Trophoblast cell (in vitro differentiated cells and primary cell): Measurements from ENCODE around the gene CUTC.
A peak's percentile ranks its signal among the peaks of the same experiment; 100 is the strongest.

Experiments used
- DNase-seq, 2 donors: peaks; one replicate each; pipeline ENCODE4 v3.0.0-alpha.2; 2016
- H2AFZ ChIP-seq: 2 replicates; pipeline ENCODE4 v1.6.1; 2013; ENCODE audit warnings: low read length, moderate library complexity, mild to moderate bottlenecking; ENCODE audit not compliant: insufficient read depth, poor library complexity
- H2AK5ac ChIP-seq: 2 replicates; pipeline ENCODE4 v1.6.1; 2013; ENCODE audit warnings: mild to moderate bottlenecking, low read length
- H2BK120ac ChIP-seq: 2 replicates; pipeline ENCODE4 v1.6.1; 2013; ENCODE audit warnings: low read length, mild to moderate bottlenecking, moderate library complexity; ENCODE audit not compliant: insufficient read depth, poor library complexity
- H2BK12ac ChIP-seq: 2 replicates; pipeline ENCODE4 v1.6.1; 2013; ENCODE audit warnings: mild to moderate bottlenecking, low read length, moderate library complexity
- H2BK5ac ChIP-seq: 2 replicates; pipeline ENCODE4 v1.6.1; 2013; ENCODE audit warnings: low read length, low read depth, moderate library complexity, mild to moderate bottlenecking; ENCODE audit not compliant: poor library complexity
- H3K14ac ChIP-seq: 2 replicates; pipeline ENCODE4 v1.6.1; 2013; ENCODE audit warnings: mild to moderate bottlenecking, low read length
- H3K18ac ChIP-seq: 2 replicates; pipeline ENCODE4 v1.6.1; 2013; ENCODE audit warnings: mild to moderate bottlenecking, low read length
- H3K23ac ChIP-seq: 2 replicates; pipeline ENCODE4 v1.6.1; 2013; ENCODE audit warnings: low read length
- H3K27ac ChIP-seq: 2 replicates; pipeline ENCODE4 v1.5.1; 2013; ENCODE audit warnings: low read depth, mild to moderate bottlenecking, inconsistent platforms, low read length, moderate library complexity
- H3K27me3 ChIP-seq: 2 replicates; pipeline ENCODE4 v1.6.1; 2013; ENCODE audit warnings: inconsistent platforms, mild to moderate bottlenecking, low read length, moderate library complexity; ENCODE audit not compliant: insufficient read depth
- H3K36me3 ChIP-seq, 2 experiments: 1 replicate in 1 of 2; 2 replicates in 1 of 2; pipeline ENCODE4 v1.6.1; 2013; ENCODE audit warnings: low read length in 2 of 2, mild to moderate bottlenecking in 2 of 2, moderate library complexity in 1 of 2; ENCODE audit not compliant: insufficient read depth in 2 of 2, control insufficient read depth in 1 of 2
- H3K4ac ChIP-seq: 2 replicates; pipeline ENCODE4 v1.6.1; 2013; ENCODE audit warnings: low read depth, mild to moderate bottlenecking, low read length, moderate library complexity
- H3K4me1 ChIP-seq, 2 experiments: 1 replicate in 1 of 2; 2 replicates in 1 of 2; pipeline ENCODE4 v1.6.1; 2013; ENCODE audit warnings: low read length in 2 of 2, mild to moderate bottlenecking in 2 of 2, moderate library complexity in 1 of 2; ENCODE audit not compliant: insufficient read depth in 2 of 2, control insufficient read depth in 1 of 2
- H3K4me2 ChIP-seq: 2 replicates; pipeline ENCODE4 v1.6.1; 2013; ENCODE audit warnings: inconsistent platforms, mild to moderate bottlenecking, low read length, moderate library complexity
- H3K4me3 ChIP-seq: 2 replicates; pipeline ENCODE4 v1.5.1; 2013; ENCODE audit warnings: mild to moderate bottlenecking, low read depth, low read length, inconsistent platforms
- H3K79me1 ChIP-seq: one replicate; pipeline ENCODE4 v1.6.1; 2013; ENCODE audit warnings: low read length
- H3K79me2 ChIP-seq: 2 replicates; pipeline ENCODE4 v1.6.1; 2013; ENCODE audit warnings: low read length, mild to moderate bottlenecking; ENCODE audit not compliant: control insufficient read depth, insufficient read depth, poor library complexity
- H3K9ac ChIP-seq: 2 replicates; pipeline ENCODE4 v1.6.1; 2013; ENCODE audit warnings: mild to moderate bottlenecking, low read length
- H3K9me3 ChIP-seq: 2 replicates; pipeline ENCODE4 v1.6.1; 2013; ENCODE audit warnings: low read depth, mild to moderate bottlenecking, control low read depth, inconsistent platforms, low read length; ENCODE audit not compliant: insufficient read depth
- H4K12ac ChIP-seq: 2 replicates; pipeline ENCODE4 v1.6.1; 2013; ENCODE audit warnings: low read depth, mild to moderate bottlenecking, low read length, moderate library complexity
- H4K8ac ChIP-seq: 2 replicates; pipeline ENCODE4 v1.6.1; 2013; ENCODE audit warnings: low read depth, mild to moderate bottlenecking, low read length, moderate library complexity
- H4K91ac ChIP-seq: one replicate; pipeline ENCODE4 v1.6.1; 2013; ENCODE audit warnings: low read depth, mild to moderate bottlenecking, low read length, moderate library complexity
- WGBS: extraction: QIAGEN DNeasy Blood & Tissue Kit; methylation state at CpG from one replicate; pipeline ENCODE4 v1.1.7; 2013; ENCODE audit warnings: missing lambda C conversion rate; ENCODE audit not compliant: insufficient read length, insufficient coverage; ENCODE audit errors: extremely low coverage; 5-methylcytosine and 5-hydroxymethylcytosine counted together

CUTC gene

DNA sequence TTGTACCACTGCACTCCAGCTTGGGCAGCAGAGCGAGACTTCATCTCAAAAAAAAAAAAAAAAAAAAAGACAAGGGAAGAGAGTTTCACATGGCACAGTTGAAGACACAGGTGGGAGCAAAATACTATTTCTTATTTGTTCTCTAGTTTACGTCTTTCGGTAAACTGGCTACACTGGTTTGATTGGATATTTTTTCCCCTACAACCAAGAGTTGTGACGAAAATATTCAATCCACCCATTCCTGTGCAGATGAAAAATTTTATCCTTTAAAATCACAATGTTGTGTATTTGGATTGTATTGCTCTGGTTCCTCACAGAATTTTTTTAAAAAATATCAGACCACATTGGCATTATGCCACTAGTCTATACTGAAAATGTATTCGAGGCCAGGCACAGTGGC lies 35.9 kb downstream of the CUTC start:
- no peaks in the 10 kb centered on the region for H3K79me1 ChIP-seq
- H3K27ac ChIP-seq: no peak overlapping the region
- H3K23ac ChIP-seq: no peak overlapping the region
- H2AFZ ChIP-seq: no peak overlapping the region
- no peak overlapping the region for H3K14ac ChIP-seq
- no peaks in the 10 kb centered on the region for H3K79me2 ChIP-seq
- H3K36me3 ChIP-seq: no peaks in the 10 kb centered on the region
- no peak overlapping the region for H2AK5ac ChIP-seq
- no peak overlapping the region for H3K18ac ChIP-seq
- H2BK12ac ChIP-seq: no peak overlapping the region
- H4K12ac ChIP-seq: no peak overlapping the region
- no peak overlapping the region for H4K91ac ChIP-seq
- H3K4ac ChIP-seq: no peak overlapping the region
- no peak overlapping the region for H3K9ac ChIP-seq
- no peaks in the 10 kb centered on the region for H3K4me1 ChIP-seq
- H2BK120ac ChIP-seq: no peak overlapping the region
- no peak overlapping the region for H2BK5ac ChIP-seq
- no peaks in the 10 kb centered on the region for H3K27me3 ChIP-seq
- no peak overlapping the region for H4K8ac ChIP-seq
- H3K9me3 ChIP-seq: no peaks in the 10 kb centered on the region
- no peak overlapping the region for H3K4me2 ChIP-seq
- no CpG with 5 or more reads among the region's 5 CpGs for WGBS
- H3K4me3 ChIP-seq: no peak overlapping the region
- DNase-seq: peak; percentile 33 to 95

DNA sequence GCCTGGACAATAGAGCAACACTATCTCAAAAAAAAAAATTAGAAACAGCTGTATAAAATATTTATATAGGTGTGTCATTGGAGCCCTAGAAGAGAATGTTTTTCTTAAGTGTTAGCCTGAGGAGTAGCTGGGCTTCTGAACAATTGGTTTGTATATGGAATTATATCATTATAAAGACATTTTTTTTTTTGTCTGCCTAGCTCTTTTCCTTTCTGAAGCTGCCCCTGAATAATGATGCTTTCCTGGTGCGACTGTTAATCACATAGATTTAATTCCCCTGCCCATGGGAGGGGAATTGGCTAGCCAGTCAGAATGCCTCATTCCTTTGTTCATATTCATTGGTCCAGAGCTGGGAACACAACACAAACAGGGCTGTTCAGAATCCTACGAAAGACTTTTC lies 36.5 kb downstream of the CUTC start:
- H2BK5ac ChIP-seq: no peak overlapping the region
- no peak overlapping the region for H2AK5ac ChIP-seq
- H3K9me3 ChIP-seq: no peaks in the 10 kb centered on the region
- H2AFZ ChIP-seq: no peak overlapping the region
- H3K36me3 ChIP-seq: no peaks in the 10 kb centered on the region
- no peaks in the 10 kb centered on the region for H3K79me2 ChIP-seq
- WGBS: no CpG with 5 or more reads among the region's 2 CpGs
- no peaks in the 10 kb centered on the region for H3K4me1 ChIP-seq
- H3K4ac ChIP-seq: no peak overlapping the region
- no peak overlapping the region for H3K23ac ChIP-seq
- no peak overlapping the region for H3K27ac ChIP-seq
- no peaks in the 10 kb centered on the region for H3K79me1 ChIP-seq
- H3K4me3 ChIP-seq: no peak overlapping the region
- H3K14ac ChIP-seq: no peak overlapping the region
- H3K4me2 ChIP-seq: no peak overlapping the region
- no peak for DNase-seq
- no peak overlapping the region for H3K9ac ChIP-seq
- no peaks in the 10 kb centered on the region for H3K27me3 ChIP-seq
- H4K91ac ChIP-seq: no peak overlapping the region
- H2BK12ac ChIP-seq: no peak overlapping the region
- H4K12ac ChIP-seq: no peak overlapping the region
- no peak overlapping the region for H4K8ac ChIP-seq
- no peak overlapping the region for H3K18ac ChIP-seq
- no peak overlapping the region for H2BK120ac ChIP-seq

DNA sequence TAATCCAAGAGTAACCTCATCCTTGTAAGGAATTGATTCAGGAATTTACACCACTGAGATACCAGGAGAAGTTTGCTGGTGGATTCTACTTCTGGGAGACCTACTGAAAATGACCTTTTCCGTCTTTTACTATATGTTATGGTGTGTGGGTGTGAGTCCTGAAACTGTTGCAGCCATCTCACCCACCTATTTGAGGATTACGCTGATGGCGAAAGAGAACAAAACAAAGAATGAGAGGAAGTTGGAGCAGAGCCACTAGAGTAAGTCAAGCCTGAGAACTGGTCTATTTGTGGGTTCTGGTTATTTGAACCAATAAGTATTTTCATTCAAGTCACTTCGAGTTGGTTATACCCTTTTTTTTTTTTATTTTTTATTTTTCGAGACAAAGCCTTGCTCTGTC lies 37.7 kb downstream of the CUTC start:
- H3K4me3 ChIP-seq: no peak overlapping the region
- H3K4me1 ChIP-seq: no peaks in the 10 kb centered on the region
- H2BK5ac ChIP-seq: no peak overlapping the region
- H3K79me1 ChIP-seq: no peaks in the 10 kb centered on the region
- no peak for DNase-seq
- H3K4ac ChIP-seq: no peak overlapping the region
- H3K14ac ChIP-seq: no peak overlapping the region
- H3K36me3 ChIP-seq: no peaks in the 10 kb centered on the region
- no peak overlapping the region for H4K91ac ChIP-seq
- no peaks in the 10 kb centered on the region for H3K79me2 ChIP-seq
- H3K9ac ChIP-seq: no peak overlapping the region
- H4K8ac ChIP-seq: no peak overlapping the region
- no peak overlapping the region for H4K12ac ChIP-seq
- H3K18ac ChIP-seq: no peak overlapping the region
- no peak overlapping the region for H3K23ac ChIP-seq
- no peak overlapping the region for H3K4me2 ChIP-seq
- no peak overlapping the region for H3K27ac ChIP-seq
- H3K27me3 ChIP-seq: no peaks in the 10 kb centered on the region
- H2AFZ ChIP-seq: no peak overlapping the region
- H2BK12ac ChIP-seq: no peak overlapping the region
- H2BK120ac ChIP-seq: no peak overlapping the region
- no CpG with 5 or more reads among the region's 5 CpGs for WGBS
- no peaks in the 10 kb centered on the region for H3K9me3 ChIP-seq
- no peak overlapping the region for H2AK5ac ChIP-seq

DNA sequence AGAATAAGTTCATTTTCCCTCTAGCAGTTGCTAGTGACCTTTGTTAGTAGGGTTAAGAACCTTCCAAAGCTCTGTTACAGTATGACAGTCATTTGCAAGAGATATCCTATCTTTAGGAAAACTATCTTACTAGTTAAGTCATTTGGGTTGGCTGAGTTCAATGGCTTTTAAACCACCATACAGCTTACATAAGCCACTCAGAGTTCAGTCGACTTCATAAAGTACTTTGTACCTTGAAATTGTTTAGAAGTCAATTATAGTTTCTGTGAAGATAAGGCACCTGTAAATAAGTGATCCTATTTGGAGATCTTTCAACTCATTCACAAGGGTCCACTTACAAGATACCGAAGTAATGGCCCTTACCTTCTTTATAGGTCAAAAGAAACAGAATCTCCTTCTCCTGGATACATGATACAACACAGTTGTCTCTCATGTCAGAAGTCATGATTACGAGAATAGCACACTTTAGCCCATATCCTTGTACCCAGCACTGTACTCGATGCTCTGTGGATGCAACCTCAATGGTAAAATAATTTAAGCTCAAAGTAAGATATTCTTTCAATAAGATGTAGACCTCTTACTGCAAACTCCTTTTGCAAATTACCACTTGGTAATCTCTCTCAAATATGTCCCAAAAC lies 38.5 kb downstream of the CUTC start:
- WGBS: no CpG with 5 or more reads among the region's 4 CpGs
- no peak overlapping the region for H4K91ac ChIP-seq
- H3K79me2 ChIP-seq: no peaks in the 10 kb centered on the region

More for the DNA sequence above, 38.5 kb downstream of the CUTC start:
- H2AK5ac ChIP-seq: no peak overlapping the region
- no peak overlapping the region for H3K27ac ChIP-seq
- no peak overlapping the region for H4K12ac ChIP-seq
- H3K23ac ChIP-seq: no peak overlapping the region
- H3K4ac ChIP-seq: no peak overlapping the region
- DNase-seq: no peak
- no peaks in the 10 kb centered on the region for H3K27me3 ChIP-seq
- H2BK5ac ChIP-seq: no peak overlapping the region
- no peak overlapping the region for H3K9ac ChIP-seq
- H3K4me3 ChIP-seq: no peak overlapping the region
- H3K9me3 ChIP-seq: no peaks in the 10 kb centered on the region
- H3K4me2 ChIP-seq: no peak overlapping the region
- H3K14ac ChIP-seq: no peak overlapping the region
- H3K79me1 ChIP-seq: no peaks in the 10 kb centered on the region
- H3K36me3 ChIP-seq: no peaks in the 10 kb centered on the region
- no peak overlapping the region for H2BK120ac ChIP-seq
- H4K8ac ChIP-seq: no peak overlapping the region
- H3K4me1 ChIP-seq: no peaks in the 10 kb centered on the region
- no peak overlapping the region for H2BK12ac ChIP-seq
- no peak overlapping the region for H3K18ac ChIP-seq
- no peak overlapping the region for H2AFZ ChIP-seq
